ENCODE measurements around the gene ZNF226. TPM values are rescaled to one million over a fixed set of nuclear protein-coding genes. Genes with fewer than 3 reads are reported as not detected.
"Not testable (repeated sequence)": the region's sequence is repeated elsewhere in the genome, so short reads cannot be mapped to it uniquely, and the experiment has no call there.

ZNF226 gene
- total RNA-seq, 1 donor from 2014 or later = 24.1 TPM

GRCh38 chr19:44212250-44212865 lies 47.5 kb downstream of the ZNF226 start, which contains the start of gene ZNF227:
Gene ZNF227, plus strand, starts transcription at chr19:44212532. Its CDS starts 5,261 bp downstream, at chr19:44217793.
- peak; percentile 99 for DNase-seq (ENCODE audit: low spot score)

DNA sequence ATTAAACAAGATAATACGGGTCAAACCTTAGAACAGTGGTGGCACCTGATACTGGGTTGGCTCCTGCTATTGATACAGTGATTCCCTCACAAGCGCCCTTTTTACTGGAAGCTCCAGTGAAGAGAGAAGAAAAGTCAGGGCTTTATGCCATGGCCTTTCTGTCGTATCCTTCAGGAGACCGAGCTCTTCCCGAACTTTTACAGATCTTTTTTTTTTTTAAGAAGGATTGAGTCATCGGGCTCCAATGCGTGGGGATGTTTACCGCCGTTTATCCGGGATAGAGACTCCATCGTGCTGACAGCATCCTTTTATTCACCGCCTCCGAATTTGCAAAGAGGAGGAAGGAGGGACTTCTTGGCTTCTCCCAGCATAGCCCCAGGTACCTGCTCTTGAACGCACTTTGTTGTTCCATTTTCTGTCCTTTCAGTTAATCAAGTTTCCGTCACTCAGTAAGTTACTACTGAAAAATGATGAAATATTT lies 48.0 kb downstream of the ZNF226 start:
- DNase-seq (ENCODE audit: low spot score) = no peak

GRCh38 chr19:44219926-44220325 lies 55.0 kb downstream of the ZNF226 start:
- not testable (repeated sequence) for DNase-seq (ENCODE audit: low spot score)

- not testable (repeated sequence) for DNase-seq (ENCODE audit: low spot score)
Observed at GRCh38 chr19:44220761-44221160, 55.9 kb downstream of the ZNF226 start.

GRCh38 chr19:44221291-44221690 lies 56.4 kb downstream of the ZNF226 start:
- not testable (repeated sequence) for DNase-seq (ENCODE audit: low spot score)

Other genes starting within 250 kb of the ZNF226 start
- gene ZNF45, start 229.8 kb upstream of the ZNF226 start, total RNA-seq (ENCODE audit: insufficient read depth, low replicate concordance) = 14.9 TPM
- gene ZNF221, start 213.9 kb upstream of the ZNF226 start, total RNA-seq (ENCODE audit: insufficient read depth, low replicate concordance) = 15.9 TPM
- 7.5 TPM for gene ZNF155, start 180.9 kb upstream of the ZNF226 start, total RNA-seq (ENCODE audit: insufficient read depth, low replicate concordance)
- gene ZNF230, start 162.1 kb upstream of the ZNF226 start, total RNA-seq (ENCODE audit: insufficient read depth, low replicate concordance) = 11.3 TPM
- gene ZNF222, start 139.7 kb upstream of the ZNF226 start, total RNA-seq (ENCODE audit: insufficient read depth, low replicate concordance) = 0.96 TPM
- gene ZNF223, start 113.1 kb upstream of the ZNF226 start, total RNA-seq (ENCODE audit: insufficient read depth, low replicate concordance) = 11.8 TPM
- gene ZNF284, start 92.9 kb upstream of the ZNF226 start, total RNA-seq (ENCODE audit: insufficient read depth, low replicate concordance) = 4.1 TPM
- gene ZNF224, start 70.7 kb upstream of the ZNF226 start, total RNA-seq (ENCODE audit: insufficient read depth, low replicate concordance) = 40.4 TPM
- 5.5 TPM for gene ZNF225, start 51.7 kb upstream of the ZNF226 start, total RNA-seq (ENCODE audit: insufficient read depth, low replicate concordance)
- gene ZNF234, start 23.5 kb upstream of the ZNF226 start, total RNA-seq (ENCODE audit: insufficient read depth, low replicate concordance) = 21.9 TPM
- gene ZNF227, start 47.4 kb downstream of the ZNF226 start, total RNA-seq (ENCODE audit: insufficient read depth, low replicate concordance) = 21.7 TPM
- gene ZNF233, start 94.8 kb downstream of the ZNF226 start, total RNA-seq (ENCODE audit: insufficient read depth, low replicate concordance) = 9.9 TPM
- gene ZNF235, start 139.9 kb downstream of the ZNF226 start, total RNA-seq (ENCODE audit: insufficient read depth, low replicate concordance) = 17.6 TPM
- gene ZNF112, start 191.6 kb downstream of the ZNF226 start, total RNA-seq (ENCODE audit: insufficient read depth, low replicate concordance) = 17.3 TPM
- gene ZNF285, start 236.5 kb downstream of the ZNF226 start, total RNA-seq (ENCODE audit: insufficient read depth, low replicate concordance) = 6.3 TPM

Measured in umbilical cord (tissue), 2 donors.